Naive B cell (primary cell): ENCODE results near the gene EXT2. TPM values are rescaled to one million over a fixed set of nuclear protein-coding genes. Genes with fewer than 3 reads are reported as not detected.
A peak's percentile ranks its signal among the peaks of the same experiment; 100 is the strongest.

ENCODE experiments used
- ATAC-seq, 2 donors: fragments of 150-1000 bp; cut with Tn5 transposase; 2 replicates each; pipeline ENCODE4 v1.10.0; 2021; ENCODE audit warnings: low read depth in 2 of 2, mild to moderate bottlenecking in 2 of 2, moderate library complexity in 2 of 2
- DNase-seq: peaks from one replicate; pipeline ENCODE4 v3.0.0; 2022
- H3K27ac Mint-ChIP-seq, 6 donors: one replicate each; pipeline ENCODE4 v1.8.0; 2020 to 2022; ENCODE audit warnings: mild to moderate bottlenecking in 6 of 6, mixed read lengths in 6 of 6, moderate library complexity in 5 of 6, inconsistent platforms in 2 of 6
- H3K27me3 Mint-ChIP-seq, 3 donors: one replicate each; pipeline ENCODE4 v1.8.0; 2021 to 2022; ENCODE audit warnings: mixed read lengths in 3 of 3, mild to moderate bottlenecking in 1 of 3
- H3K36me3 Mint-ChIP-seq, 2 donors: one replicate each; pipeline ENCODE4 v1.8.0; 2020 to 2022; ENCODE audit warnings: mixed read lengths in 2 of 2, inconsistent platforms in 1 of 2, mild to moderate bottlenecking in 1 of 2
- H3K4me1 Mint-ChIP-seq, 3 donors: one replicate each; pipeline ENCODE4 v1.8.0; 2020 to 2022; ENCODE audit warnings: mixed read lengths in 3 of 3, inconsistent platforms in 1 of 3, mild to moderate bottlenecking in 1 of 3, moderate library complexity in 1 of 3
- H3K4me3 Mint-ChIP-seq, 8 donors: one replicate each; pipeline ENCODE4 v1.8.0; 2020 to 2022; ENCODE audit warnings: mild to moderate bottlenecking in 8 of 8, mixed read lengths in 8 of 8, moderate library complexity in 8 of 8, inconsistent platforms in 2 of 8
- H3K9me3 Mint-ChIP-seq, 7 donors: one replicate each; pipeline ENCODE4 v1.8.0; 2020 to 2022; ENCODE audit warnings: mixed read lengths in 7 of 7, mild to moderate bottlenecking in 5 of 7, inconsistent platforms in 2 of 7, moderate library complexity in 1 of 7
- polyA plus RNA-seq, 6 donors: library from polyadenylated mRNA; unstranded; fragments of 300-500 nt; fragmentation: Illumina TruSeq; gene quantifications; one replicate each; pipeline ENCODE4 v1.2.3, GENCODE V29; 2021; ENCODE audit warnings: low read depth in 6 of 6

Gene EXT2
- polyA plus RNA-seq, 6 donors from 2014 or later = 26.5 to 34.1 (median 29.7) TPM

DNA sequence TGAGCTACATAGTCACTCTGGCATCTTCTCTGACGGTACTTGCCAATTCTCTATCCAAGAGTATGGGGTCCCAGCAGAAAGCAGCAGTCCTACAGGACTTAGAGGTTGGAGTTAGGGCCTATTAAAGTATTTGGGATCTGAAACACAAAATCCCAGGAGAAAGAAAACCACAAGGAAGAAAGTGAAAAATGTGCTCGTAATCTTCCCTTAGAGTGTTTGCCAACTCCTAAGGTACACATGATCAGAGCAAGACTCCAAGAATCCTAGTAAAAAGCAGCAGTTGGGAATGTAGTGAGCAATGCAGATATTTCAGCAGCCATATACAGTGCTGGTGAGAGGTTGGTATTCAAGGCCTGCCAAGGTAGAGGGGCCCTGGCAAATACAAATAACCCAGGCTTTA, 71.6 kb downstream of the EXT2 start:
- H3K4me1 Mint-ChIP-seq = no peaks in the 10 kb centered on the region
- H3K4me3 Mint-ChIP-seq = no peak overlapping the region
- H3K27ac Mint-ChIP-seq = no peak overlapping the region
- no peaks in the 10 kb centered on the region for H3K9me3 Mint-ChIP-seq
- ATAC-seq = no peak
- DNase-seq = no peak
- H3K27me3 Mint-ChIP-seq = no peaks in the 10 kb centered on the region
- peaks cover 0 to 5% of the 10 kb centered on the region in 2 donors for H3K36me3 Mint-ChIP-seq

DNA sequence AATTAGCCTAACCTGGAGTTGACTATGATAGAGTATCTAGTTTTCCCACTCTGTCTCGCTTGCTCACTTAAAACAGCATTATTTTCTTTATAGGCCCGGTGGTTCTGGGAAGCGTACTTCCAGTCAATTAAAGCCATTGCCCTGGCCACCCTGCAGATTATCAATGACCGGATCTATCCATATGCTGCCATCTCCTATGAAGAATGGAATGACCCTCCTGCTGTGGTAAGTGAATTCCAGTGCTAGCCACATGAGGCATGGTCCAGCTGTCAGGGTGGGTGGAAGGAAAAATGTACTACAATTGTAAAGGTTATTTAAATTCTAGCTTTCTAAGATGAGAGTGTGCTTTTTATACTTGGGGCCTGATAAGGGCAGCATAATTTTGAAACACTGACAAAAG, 76.0 kb downstream of the EXT2 start:
- ATAC-seq = no peak
- DNase-seq = no peak
- Mint-ChIP-seq H3K4me1 (no peaks in the 10 kb centered on the region), H3K4me3 (no peak overlapping the region), H3K9me3 (no peaks in the 10 kb centered on the region), H3K27me3 (no peaks in the 10 kb centered on the region), H3K36me3 (peaks cover 10 to 21% of the 10 kb centered on the region in 2 donors), H3K27ac (peak overlapping the region in 1 of 6 donors; percentile 70)

DNA sequence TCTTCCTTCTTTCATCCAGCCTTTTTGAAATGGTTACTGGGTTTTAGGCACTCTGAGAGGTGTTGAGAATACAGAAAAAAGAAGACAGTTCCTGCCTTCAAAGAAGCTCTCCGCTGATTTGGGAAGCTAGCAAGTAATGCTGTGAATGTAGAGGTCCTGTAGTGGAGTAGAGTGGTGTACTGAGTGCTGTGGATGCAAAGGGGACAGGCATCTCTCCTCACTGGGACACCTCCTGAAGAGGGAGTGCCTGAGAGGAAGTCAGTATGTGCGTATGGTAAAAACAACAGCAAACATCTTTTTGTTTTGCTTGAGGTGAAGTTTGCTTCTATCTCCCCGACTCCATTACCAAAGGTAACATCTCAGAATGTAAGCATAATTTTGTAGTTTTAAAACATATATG, 77.5 kb downstream of the EXT2 start:
- peaks cover 10 to 21% of the 10 kb centered on the region in 2 donors for H3K36me3 Mint-ChIP-seq
- no peaks in the 10 kb centered on the region for H3K27me3 Mint-ChIP-seq
- no peak overlapping the region for H3K4me3 Mint-ChIP-seq
- H3K9me3 Mint-ChIP-seq = no peaks in the 10 kb centered on the region
- peak overlapping the region in 2 of 6 donors; percentile 3 to 35 for H3K27ac Mint-ChIP-seq
- peaks cover 0 to 3% (median 1%) of the 10 kb centered on the region in 3 donors for H3K4me1 Mint-ChIP-seq
- DNase-seq (no peak), ATAC-seq (no peak)

DNA sequence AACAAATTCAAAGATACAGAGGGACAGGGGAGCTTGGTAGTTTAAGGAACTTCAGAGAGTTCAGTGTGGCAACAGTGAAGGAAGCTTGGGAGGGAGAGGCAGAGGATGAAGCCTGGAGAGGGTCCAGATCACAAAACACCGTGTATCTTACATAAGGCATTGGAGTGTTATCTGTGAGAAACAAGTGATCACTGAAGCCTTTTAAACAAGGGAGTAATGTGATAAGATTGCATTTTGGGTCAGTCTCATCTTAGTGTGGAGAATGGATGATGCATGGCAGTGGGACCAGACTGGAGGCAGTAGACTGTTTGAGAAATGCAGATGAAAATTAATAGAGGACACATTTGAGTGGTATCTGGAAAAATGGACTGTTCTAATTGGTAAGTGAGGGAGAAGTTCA, 79.4 kb downstream of the EXT2 start:
- ATAC-seq (no peak), DNase-seq (no peak)
- H3K27me3 Mint-ChIP-seq = no peaks in the 10 kb centered on the region
- H3K4me1 Mint-ChIP-seq = peaks cover 0 to 3% (median 1%) of the 10 kb centered on the region in 3 donors
- H3K27ac Mint-ChIP-seq = peak overlapping the region in 1 of 6 donors; percentile 44
- H3K9me3 Mint-ChIP-seq = no peaks in the 10 kb centered on the region
- H3K36me3 Mint-ChIP-seq = peaks cover 10 to 21% of the 10 kb centered on the region in 2 donors
- H3K4me3 Mint-ChIP-seq = no peak overlapping the region

DNA sequence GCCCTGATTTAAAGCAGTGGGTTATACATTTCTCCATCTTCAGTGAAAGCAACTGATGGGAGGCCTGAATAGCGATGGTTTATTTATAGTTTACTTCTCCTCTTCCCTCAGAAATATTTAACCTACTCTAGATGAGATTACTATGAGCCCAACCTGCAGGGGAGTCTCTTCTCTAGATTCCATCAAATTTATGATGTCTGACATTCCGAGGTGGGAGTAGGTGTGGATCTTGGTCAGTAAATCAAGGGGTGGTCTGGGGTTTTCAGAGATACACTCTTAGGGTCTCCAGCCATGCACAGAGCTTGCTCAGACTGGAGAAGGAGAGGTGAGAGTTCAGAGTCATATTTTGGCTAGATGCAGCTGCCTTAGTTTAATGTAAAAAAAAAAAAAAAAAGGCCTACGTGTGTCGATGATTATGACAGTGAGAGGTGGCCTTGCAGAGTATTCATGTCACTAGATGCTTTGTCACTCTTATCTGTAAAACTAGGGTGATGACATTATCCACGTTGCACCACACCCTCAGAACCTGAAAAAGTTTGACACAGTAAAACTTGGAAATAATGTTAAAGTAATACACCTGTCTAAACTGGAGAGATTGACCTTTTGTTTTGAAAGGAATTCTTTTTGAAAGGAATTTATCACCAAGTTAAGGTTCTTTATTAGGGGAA, 81.2 kb downstream of the EXT2 start:
- Mint-ChIP-seq H3K27ac (no peak overlapping the region), H3K36me3 (peaks cover 10 to 25% of the 10 kb centered on the region in 2 donors), H3K9me3 (no peaks in the 10 kb centered on the region), H3K4me3 (no peak overlapping the region), H3K4me1 (peaks cover 0 to 8% (median 1%) of the 10 kb centered on the region in 3 donors), H3K27me3 (no peaks in the 10 kb centered on the region)
- no peak for DNase-seq
- ATAC-seq = no peak

DNA sequence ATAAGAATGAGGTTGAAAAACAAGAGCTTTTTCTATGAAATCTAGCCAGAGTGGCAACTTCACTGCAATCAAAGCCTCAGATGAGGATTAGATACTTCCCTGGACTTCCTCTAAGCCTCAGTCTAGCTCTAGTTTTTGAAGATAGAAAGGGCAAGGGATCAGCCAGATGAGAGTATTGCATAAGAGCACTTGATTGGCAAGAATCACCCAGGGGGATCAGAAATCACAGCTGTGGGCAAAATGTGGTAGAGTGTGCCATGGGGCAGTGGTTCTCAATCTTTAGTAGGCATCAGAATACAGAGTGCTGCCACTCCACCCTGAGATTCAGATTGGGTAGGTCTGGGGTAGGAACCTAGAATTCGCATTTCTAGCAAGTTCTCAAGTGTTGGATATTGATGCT, 82.4 kb downstream of the EXT2 start:
- peaks cover 4 to 17% of the 10 kb centered on the region in 2 donors for H3K36me3 Mint-ChIP-seq
- no peak overlapping the region for H3K4me3 Mint-ChIP-seq
- DNase-seq (no peak), ATAC-seq (no peak)
- peaks cover 0 to 11% (median 1%) of the 10 kb centered on the region in 3 donors for H3K4me1 Mint-ChIP-seq
- H3K27me3 Mint-ChIP-seq = no peaks in the 10 kb centered on the region
- peak overlapping the region in 1 of 6 donors; percentile 50 for H3K27ac Mint-ChIP-seq
- H3K9me3 Mint-ChIP-seq = no peaks in the 10 kb centered on the region

DNA sequence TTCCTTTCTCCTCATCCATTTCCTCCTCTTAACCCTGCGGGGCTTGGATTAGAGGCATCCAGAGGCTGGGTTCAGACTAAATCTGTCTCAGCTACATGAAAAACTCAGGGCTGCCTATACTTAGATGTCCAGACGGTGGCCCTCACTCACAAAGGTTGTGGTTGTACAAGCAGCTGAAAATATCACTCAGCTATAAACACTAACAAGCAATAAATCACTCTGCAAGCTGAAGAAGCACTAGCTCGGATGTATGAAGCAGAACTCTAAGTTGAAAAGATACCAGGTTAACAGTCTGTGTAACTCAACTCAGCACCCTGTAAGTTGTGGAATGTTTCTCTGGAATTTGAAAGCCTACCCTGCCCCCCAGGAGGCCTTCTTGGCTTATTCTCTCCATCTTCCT, 82.9 kb downstream of the EXT2 start:
- DNase-seq (no peak), ATAC-seq (no peak)
- Mint-ChIP-seq H3K4me3 (no peak overlapping the region), H3K27me3 (no peaks in the 10 kb centered on the region), H3K4me1 (peaks cover 0 to 11% (median 1%) of the 10 kb centered on the region in 3 donors), H3K36me3 (peaks cover 0 to 14% of the 10 kb centered on the region in 2 donors), H3K9me3 (no peaks in the 10 kb centered on the region), H3K27ac (no peak overlapping the region)

DNA sequence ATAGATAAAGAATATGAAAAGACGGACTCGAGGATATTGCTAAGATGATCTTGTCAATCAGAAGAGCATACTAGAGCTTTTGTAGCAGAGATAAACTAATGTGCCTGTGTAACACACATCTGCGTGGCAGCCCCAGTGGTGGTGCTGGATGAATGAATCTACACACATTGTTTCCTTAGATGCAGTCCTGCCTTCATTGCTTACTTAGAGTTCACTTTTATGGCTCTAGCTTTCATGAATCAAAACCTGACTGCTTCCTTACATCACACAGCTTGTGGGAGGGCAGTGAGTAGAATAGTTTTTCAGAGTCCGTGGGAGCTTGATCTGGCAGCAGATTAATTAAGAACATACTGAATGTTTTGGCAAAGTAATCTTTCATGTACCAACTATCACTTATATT, 83.7 kb downstream of the EXT2 start:
- Mint-ChIP-seq H3K27ac (peak overlapping the region in 2 of 6 donors; percentile 3 to 49), H3K9me3 (no peaks in the 10 kb centered on the region), H3K27me3 (no peaks in the 10 kb centered on the region), H3K4me1 (peaks cover 0 to 15% (median 3%) of the 10 kb centered on the region in 3 donors), H3K4me3 (no peak overlapping the region), H3K36me3 (peaks cover 0 to 14% of the 10 kb centered on the region in 2 donors)
- DNase-seq (no peak), ATAC-seq (no peak)

DNA sequence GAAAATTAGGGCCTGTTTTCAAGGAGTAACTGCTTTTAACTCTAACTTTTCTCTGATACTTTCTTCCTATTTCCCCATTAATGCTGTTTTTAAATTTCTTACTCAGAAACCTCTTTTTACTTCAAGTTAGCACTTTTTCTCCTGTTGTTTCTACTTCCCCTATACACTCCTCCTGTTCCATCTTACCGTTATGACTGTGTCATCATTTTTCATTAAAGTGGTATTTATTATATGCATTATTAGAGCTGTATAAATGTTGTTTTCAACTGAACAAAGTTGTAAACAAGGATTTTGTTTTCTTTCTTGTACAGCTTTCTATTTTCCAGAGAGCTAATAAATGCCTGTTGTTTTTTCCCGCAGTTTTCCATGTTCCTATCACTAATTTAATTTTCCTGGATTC, 84.6 kb downstream of the EXT2 start:
- Mint-ChIP-seq H3K4me3 (no peak overlapping the region), H3K27ac (peak overlapping the region in 1 of 6 donors; percentile 86), H3K9me3 (no peaks in the 10 kb centered on the region), H3K27me3 (no peaks in the 10 kb centered on the region), H3K4me1 (peaks cover 0 to 15% (median 3%) of the 10 kb centered on the region in 3 donors), H3K36me3 (peaks cover 0 to 11% of the 10 kb centered on the region in 2 donors)
- ATAC-seq (no peak), DNase-seq (no peak)

DNA sequence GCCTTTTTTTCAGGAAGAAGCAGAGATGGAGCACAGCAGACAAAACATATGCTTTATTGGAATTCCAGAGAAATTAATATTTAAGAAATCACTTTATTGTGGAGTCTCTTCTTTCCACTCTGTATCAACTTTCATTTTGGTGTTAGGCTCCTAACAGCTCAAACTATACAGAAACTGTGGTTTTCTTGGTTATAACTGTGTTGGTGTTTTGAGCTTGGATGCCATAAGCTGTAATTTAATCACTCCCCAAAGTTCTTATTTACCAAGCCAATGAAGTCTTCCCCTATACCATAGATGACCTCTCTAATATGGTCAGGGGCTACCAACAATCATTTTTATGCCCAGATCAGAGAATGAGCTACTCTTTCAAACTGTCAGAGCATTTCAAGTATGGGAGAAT, 90.0 kb downstream of the EXT2 start:
- Mint-ChIP-seq H3K9me3 (peaks cover 5 to 24% (median 18%) of the 10 kb centered on the region in 7 donors), H3K4me3 (no peak overlapping the region), H3K27me3 (no peaks in the 10 kb centered on the region), H3K36me3 (peaks cover 30 to 34% of the 10 kb centered on the region in 2 donors), H3K4me1 (peaks cover 0 to 15% (median 2%) of the 10 kb centered on the region in 3 donors), H3K27ac (no peak overlapping the region)
- DNase-seq (no peak), ATAC-seq (no peak)

DNA sequence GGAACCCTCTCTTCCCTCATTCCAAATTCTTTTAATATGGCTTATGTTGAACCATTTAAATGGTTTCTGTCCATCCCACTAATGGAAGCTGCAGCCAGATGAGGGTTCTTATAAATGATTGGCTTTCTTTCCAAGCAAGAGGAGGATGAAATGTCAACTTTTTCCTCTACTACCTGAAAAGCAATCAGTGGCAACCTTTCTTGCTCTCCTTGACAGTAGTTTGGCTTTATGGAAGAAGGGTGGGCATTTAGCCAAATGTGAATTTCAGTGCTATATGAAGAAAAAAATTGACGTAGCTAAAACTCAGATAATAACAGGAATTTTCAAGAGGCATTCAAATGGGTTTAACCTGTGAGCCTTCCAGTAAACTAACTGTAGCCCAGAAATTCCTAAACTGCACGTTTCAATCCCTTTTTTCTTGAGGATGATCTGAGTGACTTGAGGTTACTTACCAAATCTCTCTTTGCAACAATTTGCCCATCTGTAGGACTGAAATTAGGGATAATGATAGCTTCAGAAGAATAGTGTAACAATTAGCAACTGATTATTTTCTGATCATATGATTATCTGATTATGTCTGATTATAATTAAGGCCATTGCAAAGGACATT, 90.9 kb downstream of the EXT2 start:
- H3K4me1 Mint-ChIP-seq = peaks cover 0 to 12% (median 2%) of the 10 kb centered on the region in 3 donors
- no peak overlapping the region for H3K27ac Mint-ChIP-seq
- H3K27me3 Mint-ChIP-seq = no peaks in the 10 kb centered on the region
- peaks cover 32% of the 10 kb centered on the region in 2 donors for H3K36me3 Mint-ChIP-seq
- peaks cover 5 to 24% (median 18%) of the 10 kb centered on the region in 7 donors for H3K9me3 Mint-ChIP-seq
- H3K4me3 Mint-ChIP-seq = no peak overlapping the region
- DNase-seq (no peak), ATAC-seq (no peak)

DNA sequence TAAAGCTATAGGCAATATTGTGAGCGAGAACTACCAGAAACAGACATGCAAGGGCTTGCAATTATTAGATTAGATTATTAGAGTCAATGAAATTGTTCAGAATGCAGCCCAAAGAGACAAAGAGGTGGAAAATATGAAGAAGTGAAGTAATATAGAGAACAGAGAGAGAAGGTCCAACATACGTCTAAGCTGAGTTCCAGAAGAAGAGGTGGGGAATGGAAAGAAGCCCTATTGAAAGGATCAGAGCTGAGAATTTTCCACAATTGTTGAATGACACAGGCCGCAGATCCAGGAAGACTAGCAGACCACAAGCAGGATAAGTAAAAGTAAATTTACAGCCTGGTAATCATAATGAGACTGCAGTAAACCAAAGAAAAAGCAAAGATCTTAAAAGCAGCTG, 93.2 kb downstream of the EXT2 start:
- peaks cover 34 to 43% of the 10 kb centered on the region in 2 donors for H3K36me3 Mint-ChIP-seq
- ATAC-seq (no peak), DNase-seq (no peak)
- H3K27me3 Mint-ChIP-seq = no peaks in the 10 kb centered on the region
- H3K9me3 Mint-ChIP-seq = peaks cover 5 to 24% (median 18%) of the 10 kb centered on the region in 7 donors
- H3K4me1 Mint-ChIP-seq = peaks cover 0 to 4% (median under 1%) of the 10 kb centered on the region in 3 donors
- no peak overlapping the region for H3K27ac Mint-ChIP-seq
- H3K4me3 Mint-ChIP-seq = no peak overlapping the region

DNA sequence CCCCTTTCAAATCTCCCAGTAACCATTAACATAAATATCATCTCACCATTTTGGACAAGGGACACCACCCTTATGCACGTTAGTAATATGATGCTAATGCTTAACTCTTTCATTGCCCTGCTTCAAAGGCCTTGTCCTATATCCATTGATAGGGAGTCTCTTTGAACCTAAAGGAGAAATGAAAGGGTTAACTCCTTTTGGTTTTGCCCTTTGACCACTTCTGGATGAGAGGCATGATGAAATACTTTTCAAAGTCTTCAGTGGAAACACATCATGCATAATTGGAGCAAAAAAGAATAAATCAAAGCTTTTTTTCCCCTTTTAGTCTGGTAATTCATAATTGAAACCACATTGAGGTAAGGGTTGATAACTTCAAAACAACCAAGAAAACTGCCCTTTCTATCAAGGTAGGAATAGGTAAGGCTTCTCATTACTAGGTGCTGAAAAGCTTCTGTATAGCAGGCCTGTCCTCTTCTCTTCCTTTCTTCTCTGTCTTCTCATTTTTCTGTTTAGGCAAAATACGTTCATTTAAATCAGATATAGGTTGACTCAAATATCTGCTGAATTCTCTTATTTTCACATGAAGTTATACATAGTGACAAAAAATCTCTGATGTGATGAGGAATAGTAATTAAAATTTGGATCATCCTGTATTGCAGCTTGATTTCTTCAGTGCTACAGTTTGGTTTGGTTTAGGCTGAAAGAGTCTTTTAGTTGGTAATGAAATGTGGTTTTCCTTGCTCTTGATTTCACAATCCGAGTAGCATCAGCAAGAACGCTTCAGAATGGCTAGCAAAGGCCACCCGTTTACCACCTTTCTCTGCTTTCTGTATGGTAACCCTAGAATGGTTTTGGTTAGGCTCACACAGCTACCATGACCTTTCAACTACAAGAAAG, 94.8 kb downstream of the EXT2 start:
- H3K36me3 Mint-ChIP-seq = peaks cover 41 to 43% of the 10 kb centered on the region in 2 donors
- no peaks in the 10 kb centered on the region for H3K27me3 Mint-ChIP-seq
- no peak overlapping the region for H3K27ac Mint-ChIP-seq

More for the DNA sequence above, 94.8 kb downstream of the EXT2 start:
- ATAC-seq (no peak), DNase-seq (no peak)
- H3K4me3 Mint-ChIP-seq = no peak overlapping the region
- H3K9me3 Mint-ChIP-seq = peaks cover 5 to 24% (median 18%) of the 10 kb centered on the region in 7 donors
- H3K4me1 Mint-ChIP-seq = peaks cover 0 to 9% (median 0%) of the 10 kb centered on the region in 3 donors
